Thymus (tissue), 2 donors: Measurements from ENCODE around the gene ATAD3A. TPM values are rescaled to one million over a fixed set of nuclear protein-coding genes. Genes with fewer than 3 reads are reported as not detected.

Experiments used
- polyA plus RNA-seq: library from polyadenylated mRNA; stranded (reverse); fragments of 200-250 nt; gene quantifications from one replicate; pipeline ENCODE4 v1.2.3, GENCODE V29; 2013
- total RNA-seq: library from RNA; stranded (reverse); fragments of 120-200 nt; gene quantifications from one replicate; pipeline ENCODE4 v1.2.4, GENCODE V29; 2013
- donor health status: healthy.

The ATAD3A gene
- total and polyA plus RNA-seq, 2 donors: 17.5 to 20.2 TPM

Other genes with a start within 250 kb of the ATAD3A start
- 34.7 TPM for gene UBE2J2, start 238.3 kb upstream of the ATAD3A start, total RNA-seq
- 67.1 TPM for gene UBE2J2, start 238.3 kb upstream of the ATAD3A start, polyA plus RNA-seq
- 1.7 TPM for gene SCNN1D, start 231.7 kb upstream of the ATAD3A start, total RNA-seq
- gene SCNN1D, start 231.7 kb upstream of the ATAD3A start, polyA plus RNA-seq: 12.5 TPM
- 15.5 TPM for gene ACAP3, start 204.2 kb upstream of the ATAD3A start, total RNA-seq
- 58.8 TPM for gene ACAP3, start 204.2 kb upstream of the ATAD3A start, polyA plus RNA-seq
- gene PUSL1, start 203.6 kb upstream of the ATAD3A start, total RNA-seq: 12.5 TPM
- gene PUSL1, start 203.6 kb upstream of the ATAD3A start, polyA plus RNA-seq: 10.0 TPM
- gene INTS11, start 187.5 kb upstream of the ATAD3A start, total RNA-seq: 60.8 TPM
- gene INTS11, start 187.5 kb upstream of the ATAD3A start, polyA plus RNA-seq: 216 TPM
- gene CPTP, start 187.4 kb upstream of the ATAD3A start, total RNA-seq: 8.5 TPM
- gene CPTP, start 187.4 kb upstream of the ATAD3A start, polyA plus RNA-seq: 10.3 TPM
- gene TAS1R3, start 180.9 kb upstream of the ATAD3A start, total RNA-seq: 0.19 TPM
- 0.37 TPM for gene TAS1R3, start 180.9 kb upstream of the ATAD3A start, polyA plus RNA-seq
- gene DVL1, start 162.7 kb upstream of the ATAD3A start, total RNA-seq: 19.6 TPM
- gene DVL1, start 162.7 kb upstream of the ATAD3A start, polyA plus RNA-seq: 40.9 TPM
- gene MXRA8, start 153.6 kb upstream of the ATAD3A start, total RNA-seq: 2.7 TPM
- gene MXRA8, start 153.6 kb upstream of the ATAD3A start, polyA plus RNA-seq: 9.6 TPM
- 96.2 TPM for gene AURKAIP1, start 137.0 kb upstream of the ATAD3A start, total RNA-seq
- gene AURKAIP1, start 137.0 kb upstream of the ATAD3A start, polyA plus RNA-seq: 116 TPM
- gene CCNL2, start 112.8 kb upstream of the ATAD3A start, total RNA-seq: 73.8 TPM
- 340 TPM for gene CCNL2, start 112.8 kb upstream of the ATAD3A start, polyA plus RNA-seq
- gene MRPL20, start 104.9 kb upstream of the ATAD3A start, total RNA-seq: 119 TPM
- 140 TPM for gene MRPL20, start 104.9 kb upstream of the ATAD3A start, polyA plus RNA-seq
- 7.9 TPM for gene ANKRD65, start 90.9 kb upstream of the ATAD3A start, total RNA-seq
- 16.0 TPM for gene ANKRD65, start 90.9 kb upstream of the ATAD3A start, polyA plus RNA-seq
- 5.1 TPM for gene VWA1, start 76.5 kb upstream of the ATAD3A start, total RNA-seq
- gene VWA1, start 76.5 kb upstream of the ATAD3A start, polyA plus RNA-seq: 16.8 TPM
- gene ATAD3C, start 62.5 kb upstream of the ATAD3A start, total RNA-seq: 0.24 TPM
- 2.8 TPM for gene ATAD3C, start 62.5 kb upstream of the ATAD3A start, polyA plus RNA-seq
- 14.9 TPM for gene ATAD3B, start 40.4 kb upstream of the ATAD3A start, total RNA-seq
- gene ATAD3B, start 40.4 kb upstream of the ATAD3A start, polyA plus RNA-seq: 58.9 TPM
- gene TMEM240, start 28.5 kb downstream of the ATAD3A start, total RNA-seq: 0.42 TPM
- 2.8 TPM for gene TMEM240, start 28.5 kb downstream of the ATAD3A start, polyA plus RNA-seq
- gene SSU72, start 62.7 kb downstream of the ATAD3A start, total RNA-seq: 47.8 TPM
- gene SSU72, start 62.7 kb downstream of the ATAD3A start, polyA plus RNA-seq: 109 TPM
- 0.24 TPM for gene FNDC10, start 88.0 kb downstream of the ATAD3A start, total RNA-seq
- gene FNDC10, start 88.0 kb downstream of the ATAD3A start, polyA plus RNA-seq: 0.80 TPM
- 34.9 TPM for gene MIB2, start 103.3 kb downstream of the ATAD3A start, total RNA-seq
- 160 TPM for gene MIB2, start 103.3 kb downstream of the ATAD3A start, polyA plus RNA-seq
- gene MMP23B, start 120.0 kb downstream of the ATAD3A start, total RNA-seq: 4.1 TPM
- 2.7 TPM for gene MMP23B, start 120.0 kb downstream of the ATAD3A start, polyA plus RNA-seq
- 16.1 TPM for gene CDK11B, start 146.8 kb downstream of the ATAD3A start, total RNA-seq
- 35.6 TPM for gene CDK11B, start 146.8 kb downstream of the ATAD3A start, polyA plus RNA-seq
- gene SLC35E2B, start 180.6 kb downstream of the ATAD3A start, total RNA-seq: 22.5 TPM
- gene SLC35E2B, start 180.6 kb downstream of the ATAD3A start, polyA plus RNA-seq: 45.6 TPM
- gene CDK11A, start 212.2 kb downstream of the ATAD3A start, total RNA-seq: 19.8 TPM
- gene CDK11A, start 212.2 kb downstream of the ATAD3A start, polyA plus RNA-seq: 52.2 TPM